OCI-LY1 (cell line): ENCODE data around the gene PRM1.

Experiments
- H2AFZ ChIP-seq: fragments of 200-600 bp; sonication (generic), shearing (Covaris generic); 2 replicates; pipeline ENCODE4 v1.6.0; 2014; ENCODE audit warnings: antibody characterized with exemption, mild to moderate bottlenecking, low read length
- H3F3A ChIP-seq: fragments of 200-600 bp; sonication (generic), shearing (Covaris generic); 2 replicates; pipeline ENCODE4 v1.6.0; 2014; ENCODE audit warnings: mild to moderate bottlenecking, antibody characterized with exemption, low read length, moderate library complexity; ENCODE audit not compliant: insufficient read depth
- H3K27ac ChIP-seq: fragments of 200-600 bp; sonication (generic); 2 replicates; pipeline ENCODE4 v1.5.1; 2014; ENCODE audit warnings: low read length, mixed run types, mild to moderate bottlenecking, low read depth; ENCODE audit not compliant: poor library complexity, severe bottlenecking
- H3K27me3 ChIP-seq: fragments of 200-600 bp; sonication (generic); 2 replicates; pipeline ENCODE4 v1.6.0; 2014; ENCODE audit warnings: antibody characterized with exemption, mild to moderate bottlenecking, low read length, moderate library complexity; ENCODE audit not compliant: insufficient read depth
- H3K36me3 ChIP-seq: fragments of 200-600 bp; sonication (generic); 2 replicates; pipeline ENCODE4 v1.6.1; 2014; ENCODE audit warnings: mild to moderate bottlenecking, antibody characterized with exemption, low read length, moderate library complexity, mixed read lengths; ENCODE audit not compliant: insufficient read depth
- H3K4me1 ChIP-seq: fragments of 200-600 bp; sonication (generic); 2 replicates; pipeline ENCODE4 v1.5.1; 2014; ENCODE audit warnings: mild to moderate bottlenecking, low read length, moderate library complexity; ENCODE audit not compliant: insufficient read depth, severe bottlenecking
- H3K4me2 ChIP-seq: fragments of 200-600 bp; sonication (generic), shearing (Covaris generic); 2 replicates; pipeline ENCODE4 v1.6.1; 2014; ENCODE audit warnings: low read length
- H3K4me3 ChIP-seq: fragments of 200-600 bp; sonication (generic); 2 replicates; pipeline ENCODE4 v1.5.1; 2014; ENCODE audit warnings: low read length, low read depth, mild to moderate bottlenecking, mixed read lengths; ENCODE audit not compliant: poor library complexity, severe bottlenecking
- H3K79me2 ChIP-seq: fragments of 200-600 bp; shearing (Covaris generic); 2 replicates; pipeline ENCODE4 v1.6.1; 2016; ENCODE audit warnings: mixed run types, low read length, mixed read lengths; ENCODE audit not compliant: insufficient read depth
- H3K9ac ChIP-seq: fragments of 200-600 bp; sonication (generic), shearing (Covaris generic); 2 replicates; pipeline ENCODE4 v1.6.1; 2014; ENCODE audit warnings: mild to moderate bottlenecking, low read length, mixed read lengths
- H3K9me2 ChIP-seq: fragments of 200-600 bp; sonication (generic), shearing (Covaris generic); 2 replicates; pipeline ENCODE4 v1.6.1; 2014; ENCODE audit warnings: low read depth, mild to moderate bottlenecking, low read length, mixed read lengths
- H3K9me3 ChIP-seq: fragments of 200-600 bp; shearing (Covaris generic); 2 replicates; pipeline ENCODE4 v1.6.1; 2014; ENCODE audit warnings: low read length, mixed read lengths
- H4K20me1 ChIP-seq: fragments of 200-600 bp; sonication (generic), shearing (Covaris generic); 2 replicates; pipeline ENCODE4 v1.6.0; 2016; ENCODE audit warnings: mild to moderate bottlenecking, low read length; ENCODE audit not compliant: insufficient read depth
- EZH2 ChIP-seq: fragments of 200-600 bp; sonication (generic), shearing (Covaris generic); IDR thresholded peaks from 2 replicates; pipeline ENCODE4 v1.8.0; 2017; ENCODE audit warnings: borderline replicate concordance, mixed run types, mild to moderate bottlenecking, antibody characterized with exemption, low read length, moderate library complexity, mixed read lengths
- TF ChIP-seq, protein P1 (sequence below): fragments of 200-600 bp; sonication (generic), shearing (Covaris generic); IDR thresholded peaks from 2 replicates; pipeline ENCODE4 v1.5.1; 2017; ENCODE audit warnings: mild to moderate bottlenecking, antibody characterized with exemption, low read length, moderate library complexity, mixed read lengths

Gene PRM1

DNA sequence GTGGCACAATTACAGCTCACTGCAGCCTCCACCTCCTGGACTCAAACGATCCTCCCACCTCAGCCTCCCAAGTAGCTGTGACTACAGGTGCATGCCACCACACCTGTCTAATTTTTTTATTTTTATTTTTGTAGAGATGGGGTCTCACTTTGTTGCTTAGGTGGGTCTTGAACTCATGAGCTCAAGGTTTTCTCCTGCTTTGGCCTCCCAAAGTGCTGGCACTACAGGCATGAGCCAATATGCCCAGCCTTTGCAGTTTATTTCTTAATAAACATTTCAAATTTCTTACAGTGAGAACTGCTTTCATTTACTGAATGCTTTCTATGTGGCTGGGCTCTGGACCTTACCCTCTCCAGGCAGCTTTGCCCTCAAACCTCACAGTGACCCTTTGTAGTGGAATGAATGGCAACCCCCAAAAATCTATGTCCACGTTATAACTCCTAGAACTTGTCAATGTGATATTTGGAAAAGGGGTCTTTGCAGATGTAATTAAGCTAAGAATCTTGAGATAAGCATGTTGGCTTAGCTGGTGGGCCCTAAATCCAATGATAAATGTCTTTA, 10.4 kb downstream of the PRM1 start:
- Histone ChIP-seq H2AFZ (no peak overlapping the region), H3K79me2 (no peaks in the 10 kb centered on the region), H3K4me3 (no peak overlapping the region), H3K27me3 (no peaks in the 10 kb centered on the region), H3K9me3 (no peaks in the 10 kb centered on the region), H3K4me1 (no peaks in the 10 kb centered on the region), H3K4me2 (no peak overlapping the region), H3K9ac (no peak overlapping the region), H3K36me3 (no peaks in the 10 kb centered on the region; the same call in 1 of the 2 replicates), H3F3A (no peaks in the 10 kb centered on the region), H3K9me2 (no peaks in the 10 kb centered on the region), H3K27ac (no peak overlapping the region), H4K20me1 (no peaks in the 10 kb centered on the region)
- no peak for TF ChIP-seq EZH2
- TF ChIP-seq, protein P1, sequence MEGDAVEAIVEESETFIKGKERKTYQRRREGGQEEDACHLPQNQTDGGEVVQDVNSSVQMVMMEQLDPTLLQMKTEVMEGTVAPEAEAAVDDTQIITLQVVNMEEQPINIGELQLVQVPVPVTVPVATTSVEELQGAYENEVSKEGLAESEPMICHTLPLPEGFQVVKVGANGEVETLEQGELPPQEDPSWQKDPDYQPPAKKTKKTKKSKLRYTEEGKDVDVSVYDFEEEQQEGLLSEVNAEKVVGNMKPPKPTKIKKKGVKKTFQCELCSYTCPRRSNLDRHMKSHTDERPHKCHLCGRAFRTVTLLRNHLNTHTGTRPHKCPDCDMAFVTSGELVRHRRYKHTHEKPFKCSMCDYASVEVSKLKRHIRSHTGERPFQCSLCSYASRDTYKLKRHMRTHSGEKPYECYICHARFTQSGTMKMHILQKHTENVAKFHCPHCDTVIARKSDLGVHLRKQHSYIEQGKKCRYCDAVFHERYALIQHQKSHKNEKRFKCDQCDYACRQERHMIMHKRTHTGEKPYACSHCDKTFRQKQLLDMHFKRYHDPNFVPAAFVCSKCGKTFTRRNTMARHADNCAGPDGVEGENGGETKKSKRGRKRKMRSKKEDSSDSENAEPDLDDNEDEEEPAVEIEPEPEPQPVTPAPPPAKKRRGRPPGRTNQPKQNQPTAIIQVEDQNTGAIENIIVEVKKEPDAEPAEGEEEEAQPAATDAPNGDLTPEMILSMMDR = no peak

GRCh38 chr16:11268921-11269375, 12.2 kb downstream of the PRM1 start, which contains the start of gene TNP2:
Gene TNP2 (minus strand): TSS chr16:11269325. CDS start chr16:11269262, 63 bp downstream.
- Histone ChIP-seq H3K4me2 (no peak within 1 kb of the TSS), H3K27ac (no peak within 1 kb of the TSS), H3F3A (no peaks in the 10 kb centered on the region), H3K36me3 (no peaks in the 10 kb centered on the region; the same call in 1 of the 2 replicates), H3K4me3 (no peak within 1 kb of the TSS), H3K9me2 (no peaks in the 10 kb centered on the region), H3K27me3 (no peaks in the 10 kb centered on the region), H3K9me3 (no peaks in the 10 kb centered on the region), H2AFZ (no peak within 1 kb of the TSS), H3K4me1 (peaks cover 3% of the 10 kb centered on the region), H4K20me1 (no peaks in the 10 kb centered on the region), H3K79me2 (no peaks in the 10 kb centered on the region), H3K9ac (no peak within 1 kb of the TSS)
- no peak for TF ChIP-seq EZH2
- TF ChIP-seq, protein P1 = no peak

- no peaks in the 10 kb centered on the region for H3K79me2 ChIP-seq
Observed at GRCh38 chr16:11265124-11265523, 16.0 kb downstream of the PRM1 start.

More at GRCh38 chr16:11265124-11265523, 16.0 kb downstream of the PRM1 start:
- Histone ChIP-seq H3K4me3 (no peak overlapping the region), H3K4me1 (peaks cover 7% of the 10 kb centered on the region), H3K9me2 (no peaks in the 10 kb centered on the region), H3K4me2 (no peak overlapping the region), H3K9me3 (no peaks in the 10 kb centered on the region), H2AFZ (no peak overlapping the region), H3K36me3 (no peaks in the 10 kb centered on the region), H3F3A (no peaks in the 10 kb centered on the region), H4K20me1 (no peaks in the 10 kb centered on the region), H3K9ac (no peak overlapping the region), H3K27ac (no peak overlapping the region), H3K27me3 (no peaks in the 10 kb centered on the region)
- no peak for TF ChIP-seq EZH2
- TF ChIP-seq, protein P1 = no peak
